NB4 (cell line): ENCODE measurements around the gene MLN.

Experiments
- DNase-seq: peaks from one replicate; pipeline ENCODE4 v3.0.0; 2010; ENCODE audit warnings: low read depth
- H3K4me3 ChIP-seq: one replicate; pipeline ENCODE4 v1.5.1; 2011; ENCODE audit warnings: mild to moderate bottlenecking, low read depth, low read length, moderate library complexity
- CTCF ChIP-seq: IDR thresholded peaks from one replicate; pipeline ENCODE4 v1.5.1; 2012; ENCODE audit warnings: low read depth, low read length
- MAX ChIP-seq: IDR thresholded peaks from 2 replicates; pipeline ENCODE4 v1.6.1; 2011; ENCODE audit warnings: low read depth, low read length
- MYC ChIP-seq: IDR thresholded peaks from 2 replicates; pipeline ENCODE4 v1.6.1; 2011; ENCODE audit warnings: low read depth, low read length
- POLR2A ChIP-seq: IDR thresholded peaks from 2 replicates; pipeline ENCODE4 v1.6.1; 2011; ENCODE audit warnings: mild to moderate bottlenecking; ENCODE audit not compliant: insufficient read length; ENCODE audit errors: extremely low read depth

Gene MLN

DNA sequence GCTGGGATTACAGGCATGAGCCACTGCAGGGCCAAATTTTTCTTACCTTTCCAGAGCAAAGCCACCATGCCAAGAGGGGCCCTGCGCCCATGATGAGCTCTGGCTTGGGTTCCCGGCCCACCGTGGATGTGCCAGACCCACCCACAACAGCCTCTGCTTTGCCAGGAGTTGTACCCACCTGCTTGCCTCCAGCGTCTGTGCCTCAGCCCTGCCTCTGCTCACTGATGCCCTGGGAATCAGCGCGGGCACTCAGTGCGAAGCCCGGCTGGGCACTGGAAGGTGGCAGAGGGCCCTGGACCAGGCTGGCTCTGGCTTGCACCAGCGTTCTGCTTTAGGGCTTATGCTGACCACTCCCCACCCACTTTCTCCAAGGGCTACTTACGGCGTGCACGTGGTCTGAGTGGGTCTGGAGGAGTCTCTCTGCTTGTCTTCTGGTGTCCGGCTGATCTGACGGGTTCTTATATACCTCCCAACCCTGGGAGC lies at the start of gene MLN:
MLN (minus strand) TSS at position 433 of the 483 bp plus-strand sequence. CDS start 2,840 bp downstream, outside the sequence.
- DNase-seq: no peak
- no peak for TF ChIP-seq MAX
- no peak for TF ChIP-seq CTCF
- no peak for TF ChIP-seq POLR2A
- H3K4me3 ChIP-seq: no peak within 1 kb of the TSS

DNA sequence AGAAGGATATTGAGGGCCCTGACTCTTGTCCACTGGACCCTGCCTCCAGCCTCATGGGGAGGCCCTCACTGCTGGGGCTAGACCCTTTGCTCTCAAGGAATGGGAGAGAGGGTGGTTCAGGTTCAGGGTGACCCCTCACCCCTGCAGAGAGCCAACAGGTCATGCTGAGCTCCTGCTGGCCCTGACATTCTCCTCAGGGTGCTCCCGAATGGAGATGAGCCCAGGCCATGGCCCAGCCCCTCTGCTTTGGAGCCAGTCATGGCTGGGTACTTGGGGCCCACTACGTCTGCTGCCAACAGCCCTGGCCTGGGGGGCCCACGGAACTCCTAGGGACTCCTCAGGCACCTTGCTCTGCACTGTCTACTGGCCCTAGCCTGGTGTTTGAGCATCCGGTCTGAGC lies 49.2 kb upstream of the MLN start:
- H3K4me3 ChIP-seq: no peak overlapping the region
- no peak for TF ChIP-seq CTCF
- no peak for TF ChIP-seq MAX
- DNase-seq: no peak

GRCh38 chr6:33851959-33852358 lies 48.2 kb upstream of the MLN start:
- DNase-seq: peak; percentile 70
- TF ChIP-seq CTCF (peak; percentile 71), POLR2A (no peak), MYC (no peak), MAX (no peak)
- H3K4me3 ChIP-seq: no peak overlapping the region

GRCh38 chr6:33850869-33851541 lies 47.2 kb upstream of the MLN start:
- TF ChIP-seq MYC: no peak
- TF ChIP-seq CTCF: no peak
- no peak for TF ChIP-seq POLR2A
- TF ChIP-seq MAX: no peak
- no peak for DNase-seq
- H3K4me3 ChIP-seq: no peak overlapping the region

DNA sequence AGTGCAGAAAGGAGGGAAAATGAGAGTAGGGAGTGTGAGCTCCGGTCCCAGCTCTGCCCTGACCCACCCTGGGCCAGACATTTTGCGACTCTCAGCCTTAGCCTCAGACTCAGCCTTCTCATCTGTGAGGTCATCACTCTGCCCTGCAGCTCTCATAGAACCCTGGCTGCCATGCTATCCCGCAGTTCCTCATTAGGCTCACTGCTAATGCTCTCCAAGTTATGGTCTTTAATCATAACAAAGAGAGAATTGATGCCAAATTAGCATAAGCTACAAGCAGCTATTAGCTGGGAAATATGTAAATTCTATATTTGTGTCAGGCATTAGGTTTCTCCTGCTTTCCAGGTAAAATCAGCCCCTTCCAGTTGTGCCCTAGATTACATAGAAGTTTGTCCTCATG lies 46.5 kb upstream of the MLN start:
- DNase-seq: peak; percentile 40
- no peak overlapping the region for H3K4me3 ChIP-seq
- no peak for TF ChIP-seq POLR2A

GRCh38 chr6:33849500-33850075 lies 45.8 kb upstream of the MLN start:
- DNase-seq: no peak
- H3K4me3 ChIP-seq: no peak overlapping the region
- TF ChIP-seq MAX (no peak), POLR2A (no peak), CTCF (no peak), MYC (no peak)
